Measurements from ENCODE around the gene CLEC1A. TPM values are rescaled to one million over a fixed set of nuclear protein-coding genes. Genes with fewer than 3 reads are reported as not detected.

CLEC1A gene
- total RNA-seq, 2 donors from 2014 or later, result 3.7 to 5.1 TPM

- Histone ChIP-seq H3K27me3 (replicated peaks; ENCODE audit: insufficient read depth) (no peaks in the 10 kb centered on the region), H3K4me1 (ENCODE audit: control insufficient read depth in 1 of 2, low read depth in 2 of 2) (no peaks in the 10 kb centered on the region), H3K4me3 (no peak overlapping the region), H3K36me3 (no peaks in the 10 kb centered on the region), H3K9me3 (no peaks in the 10 kb centered on the region), H3K27ac (no peak overlapping the region)
- no peak for TF ChIP-seq CTCF (IDR thresholded peaks at IDR 0.05)
- no peak for ATAC-seq (ENCODE audit: insufficient number of reproducible peaks, low FRiP score, low read depth)
- no peak for DNase-seq (ENCODE audit: low spot score)
These were observed 36.3 kb upstream of the CLEC1A start for GRCh38 chr12:10135126-10135525.

- no peaks in the 10 kb centered on the region for H3K36me3 ChIP-seq
- no peak for DNase-seq (ENCODE audit: low spot score)
- ATAC-seq (ENCODE audit: insufficient number of reproducible peaks, low FRiP score, low read depth), result no peak
- no peaks in the 10 kb centered on the region for H3K27me3 ChIP-seq (replicated peaks; ENCODE audit: insufficient read depth)
- no peak overlapping the region for H3K27ac ChIP-seq
- no peaks in the 10 kb centered on the region for H3K9me3 ChIP-seq
- no peak for TF ChIP-seq CTCF (IDR thresholded peaks at IDR 0.05)
- H3K4me1 ChIP-seq (ENCODE audit: control insufficient read depth in 1 of 2, low read depth in 2 of 2), result no peaks in the 10 kb centered on the region
- no peak overlapping the region for H3K4me3 ChIP-seq
These were observed 34.1 kb upstream of the CLEC1A start for GRCh38 chr12:10132850-10133370.

GRCh38 chr12:10131111-10131690 is 32.4 kb upstream of the CLEC1A start:
- H3K4me1 ChIP-seq (ENCODE audit: control insufficient read depth in 1 of 2, low read depth in 2 of 2), result no peaks in the 10 kb centered on the region
- no peaks in the 10 kb centered on the region for H3K27me3 ChIP-seq (replicated peaks; ENCODE audit: insufficient read depth)
- H3K4me3 ChIP-seq, result no peak overlapping the region
- H3K9me3 ChIP-seq, result no peaks in the 10 kb centered on the region
- ATAC-seq (ENCODE audit: insufficient number of reproducible peaks, low FRiP score, low read depth) (no peak), DNase-seq (ENCODE audit: low spot score) (no peak)
- TF ChIP-seq CTCF (IDR thresholded peaks at IDR 0.05), result no peak
- H3K36me3 ChIP-seq, result no peaks in the 10 kb centered on the region
- no peak overlapping the region for H3K27ac ChIP-seq

GRCh38 chr12:10130042-10130441 is 31.3 kb upstream of the CLEC1A start, which contains the start of gene CLEC7A:
TSS of gene CLEC7A (minus strand) at chr12:10130199. CDS start at chr12:10130082, 117 bp downstream.
- H3K9me3 ChIP-seq, result no peaks in the 10 kb centered on the region
- peak within 1 kb of the TSS; percentile 57 for H3K4me3 ChIP-seq
- TF ChIP-seq CTCF (IDR thresholded peaks at IDR 0.05), result no peak
- no peak for DNase-seq (ENCODE audit: low spot score)
- H3K27me3 ChIP-seq (replicated peaks; ENCODE audit: insufficient read depth), result no peaks in the 10 kb centered on the region
- H3K27ac ChIP-seq, result peak within 1 kb of the TSS in 1 of 2 donors; percentile 41
- no peak for ATAC-seq (ENCODE audit: insufficient number of reproducible peaks, low FRiP score, low read depth)
- no peaks in the 10 kb centered on the region for H3K4me1 ChIP-seq (ENCODE audit: control insufficient read depth in 1 of 2, low read depth in 2 of 2)
- H3K36me3 ChIP-seq, result no peaks in the 10 kb centered on the region

GRCh38 chr12:10128687-10129086 is 29.9 kb upstream of the CLEC1A start:
- TF ChIP-seq CTCF (IDR thresholded peaks at IDR 0.05), result no peak
- H3K27ac ChIP-seq, result peak overlapping the region in 1 of 2 donors; percentile 41
- H3K27me3 ChIP-seq (replicated peaks; ENCODE audit: insufficient read depth), result no peaks in the 10 kb centered on the region
- H3K9me3 ChIP-seq, result no peaks in the 10 kb centered on the region
- no peak for ATAC-seq (ENCODE audit: insufficient number of reproducible peaks, low FRiP score, low read depth)
- no peaks in the 10 kb centered on the region for H3K4me1 ChIP-seq (ENCODE audit: control insufficient read depth in 1 of 2, low read depth in 2 of 2)
- H3K4me3 ChIP-seq, result peak overlapping the region; percentile 60
- no peak for DNase-seq (ENCODE audit: low spot score)
- H3K36me3 ChIP-seq, result no peaks in the 10 kb centered on the region
